GM18909 (cell line): ENCODE results near the gene SENP7.
"Not testable (repeated sequence)": the region's sequence is repeated elsewhere in the genome, so short reads cannot be mapped to it uniquely, and the experiment has no call there.

Experiments used
- ATAC-seq: cut with Tn5 transposase; IDR thresholded peaks from one replicate; pipeline ENCODE4 v1.9.1; 2021; ENCODE audit warnings: mild to moderate bottlenecking; ENCODE audit not compliant: unreplicated experiment, poor library complexity

Gene SENP7

DNA sequence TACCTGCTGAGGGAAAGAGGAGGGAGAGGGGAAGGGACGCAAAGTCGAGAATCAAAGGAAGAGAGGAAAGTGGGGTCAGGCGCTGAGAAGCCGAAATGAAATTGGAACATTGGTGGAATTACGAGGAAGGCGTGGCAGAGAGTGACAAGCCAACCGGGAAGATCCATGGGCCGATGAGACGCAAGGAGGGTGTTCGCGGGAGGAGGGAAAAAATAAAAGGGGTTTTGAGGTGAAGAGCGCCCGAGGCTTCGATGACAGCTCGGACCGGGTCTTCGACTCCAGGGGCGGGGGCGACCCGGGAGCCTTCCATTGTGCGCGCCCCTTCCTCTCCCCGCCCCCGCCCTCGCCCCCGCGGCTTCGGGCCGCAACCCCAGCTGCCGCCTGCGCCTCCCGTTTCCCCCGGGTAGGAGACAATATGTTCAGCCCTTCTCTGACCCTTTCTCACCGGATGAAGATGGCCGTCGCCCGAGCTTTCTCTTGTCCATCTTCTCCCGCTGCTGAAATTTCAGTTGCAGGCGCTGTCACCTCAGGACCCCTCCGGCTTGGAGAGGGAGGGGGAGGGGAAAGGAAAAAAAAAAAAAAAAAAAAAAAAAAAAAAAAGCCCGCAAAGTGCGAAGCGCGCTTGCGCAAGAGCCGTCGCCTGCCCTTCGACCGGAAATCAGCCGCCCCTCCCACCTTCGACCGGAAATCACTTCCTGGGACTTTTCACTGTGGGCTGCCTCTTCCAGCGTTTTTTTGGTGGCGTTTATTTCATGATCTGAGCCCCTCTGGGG lies at the start of gene SENP7:
SENP7 (minus strand) TSS at position 567 of the 773 bp plus-strand sequence; CDS start at position 485, 82 bp downstream.
- peak; percentile 62 for ATAC-seq

DNA sequence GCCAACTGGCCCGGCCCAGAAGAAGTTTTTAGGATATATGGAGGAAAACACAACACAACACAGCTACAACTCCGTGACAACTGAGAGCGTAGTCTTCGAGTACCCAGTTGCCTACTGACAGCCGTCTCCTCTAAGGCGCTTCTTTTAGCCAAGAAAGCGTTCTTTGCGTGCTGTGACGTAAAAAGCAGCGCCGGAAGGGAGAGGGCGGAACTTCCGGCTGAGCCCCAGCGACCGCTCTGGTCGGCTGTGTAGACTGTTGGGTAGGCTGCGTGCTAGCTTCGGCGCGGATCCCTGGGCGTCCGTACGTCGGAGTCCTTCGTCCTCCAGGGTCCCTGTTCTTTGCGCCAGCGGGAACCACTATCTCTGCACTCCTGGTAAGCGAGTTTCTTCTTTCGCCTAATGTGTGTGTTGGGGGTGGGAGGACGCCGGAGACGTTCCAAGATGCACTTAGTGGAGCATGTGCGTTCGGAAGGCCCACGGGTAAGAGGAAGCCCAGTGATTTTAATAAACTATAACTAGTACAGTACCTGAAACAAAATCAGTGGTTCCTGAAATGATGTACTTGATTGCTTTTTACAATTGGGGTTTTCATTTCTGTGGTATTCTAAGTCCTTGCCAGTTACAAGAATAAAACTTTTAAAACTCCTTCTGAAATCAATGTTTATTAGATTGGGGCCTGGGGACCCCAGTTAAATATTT lies 48.8 kb upstream of the SENP7 start, which contains the start of gene TRMT10C:
TRMT10C (plus strand) TSS at position 239 of the 699 bp plus-strand sequence. CDS start 2,914 bp downstream, outside the sequence.
- peak; percentile 100 for ATAC-seq

GRCh38 chr3:101556064-101556463 lies 43.1 kb upstream of the SENP7 start:
- ATAC-seq, result no peak

DNA sequence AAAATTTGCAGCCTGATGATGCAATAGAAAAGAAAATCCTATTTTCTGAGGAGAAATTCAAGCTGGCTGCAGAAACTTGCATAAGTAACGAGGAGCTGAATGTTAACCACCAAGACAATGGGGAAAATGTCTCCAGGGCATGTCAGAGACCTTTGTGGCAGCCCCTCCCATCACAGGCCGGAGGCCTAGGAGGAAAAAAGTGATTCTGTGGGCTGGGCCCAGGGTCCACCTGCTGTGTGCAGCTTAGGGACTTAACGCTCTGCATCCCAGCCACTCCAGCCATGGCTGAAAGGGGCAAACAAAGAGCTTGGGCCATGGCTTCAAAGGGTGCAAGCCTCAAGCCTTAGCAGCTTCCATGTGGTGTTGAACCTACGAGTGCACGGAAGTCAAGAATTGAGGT lies 40.4 kb upstream of the SENP7 start:
- not testable (repeated sequence) for ATAC-seq

DNA sequence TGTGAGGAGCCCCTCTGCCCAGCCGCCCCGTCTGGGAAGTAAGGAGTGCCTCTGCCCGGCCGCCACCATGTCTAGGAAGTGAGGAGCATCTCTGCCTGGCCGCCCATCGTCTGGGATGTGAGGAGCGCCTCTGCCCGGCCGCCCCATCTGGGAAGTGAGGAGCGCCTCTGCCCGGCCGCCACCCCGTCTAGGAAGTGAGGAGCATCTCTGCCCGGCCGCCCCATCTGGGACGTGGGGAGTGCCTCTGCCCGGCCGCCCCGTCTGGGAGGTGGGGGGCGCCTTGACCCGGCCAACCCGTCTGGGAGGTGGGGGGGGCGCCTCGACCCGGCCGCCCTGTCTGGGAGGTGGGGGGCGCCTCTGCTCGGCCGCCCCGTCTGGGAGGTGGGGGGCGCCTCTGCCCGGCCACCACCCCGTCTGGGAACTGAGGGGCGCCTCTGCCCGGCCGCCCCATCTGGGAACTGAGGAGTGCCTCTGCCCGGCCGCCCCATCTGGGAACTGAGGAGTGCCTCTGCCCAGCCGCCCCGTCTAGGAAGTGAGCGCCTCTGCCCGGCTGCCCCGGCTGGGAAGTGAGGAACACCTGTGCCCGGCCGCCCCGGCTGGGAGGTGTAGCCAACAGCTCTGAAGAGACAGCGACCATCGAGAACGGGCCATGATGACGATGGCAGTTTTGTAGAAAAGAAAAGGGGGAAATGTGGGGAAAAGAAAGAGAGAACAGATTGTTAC lies 38.5 kb upstream of the SENP7 start:
- not testable (repeated sequence) for ATAC-seq

DNA sequence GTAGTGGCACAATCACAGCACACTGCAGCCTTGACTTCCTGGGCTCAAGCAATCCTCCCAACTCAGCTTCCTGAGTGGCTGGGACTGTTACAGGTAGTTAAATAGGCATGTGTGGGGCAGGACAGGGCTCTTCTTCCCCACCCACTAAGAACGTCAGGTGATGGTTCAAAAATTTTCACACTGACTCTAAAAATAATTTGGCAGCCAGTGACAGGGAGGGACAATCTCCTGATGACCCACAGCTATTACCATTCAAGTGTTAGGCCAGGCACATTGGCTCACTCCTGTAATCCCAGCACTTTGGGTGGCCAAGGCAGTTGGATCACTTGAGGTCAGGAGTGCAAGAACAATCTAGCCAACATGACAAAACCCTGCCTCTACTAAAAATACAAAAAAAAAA lies 36.5 kb upstream of the SENP7 start:
- no peak for ATAC-seq

DNA sequence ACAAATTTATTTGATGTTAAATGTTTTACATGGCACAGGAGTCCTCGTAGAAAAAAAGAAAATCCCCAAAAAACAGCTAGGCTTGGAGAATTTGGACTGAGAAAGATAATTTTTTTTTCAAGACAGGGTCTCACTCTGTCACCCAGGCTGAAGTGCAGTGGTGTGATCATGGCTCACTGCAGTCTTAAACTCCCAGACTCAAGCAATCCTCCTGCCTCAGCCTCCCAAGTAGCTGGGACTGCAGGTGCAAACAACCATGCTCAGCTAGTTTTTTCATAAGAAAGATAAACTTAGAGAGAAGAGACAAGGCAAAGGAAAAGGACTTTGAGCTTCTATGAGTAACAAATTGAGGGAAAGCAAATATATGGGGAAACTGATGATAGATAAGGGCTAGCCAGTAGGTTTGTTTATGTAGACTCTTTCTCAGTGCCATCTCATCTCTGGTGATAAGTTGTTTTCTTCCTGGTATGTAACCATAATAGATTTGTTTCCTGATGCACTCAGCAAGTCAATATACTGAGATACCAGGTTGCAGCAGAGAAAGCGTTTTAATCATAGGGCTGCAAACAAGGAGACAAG lies 35.6 kb upstream of the SENP7 start:
- no peak for ATAC-seq

DNA sequence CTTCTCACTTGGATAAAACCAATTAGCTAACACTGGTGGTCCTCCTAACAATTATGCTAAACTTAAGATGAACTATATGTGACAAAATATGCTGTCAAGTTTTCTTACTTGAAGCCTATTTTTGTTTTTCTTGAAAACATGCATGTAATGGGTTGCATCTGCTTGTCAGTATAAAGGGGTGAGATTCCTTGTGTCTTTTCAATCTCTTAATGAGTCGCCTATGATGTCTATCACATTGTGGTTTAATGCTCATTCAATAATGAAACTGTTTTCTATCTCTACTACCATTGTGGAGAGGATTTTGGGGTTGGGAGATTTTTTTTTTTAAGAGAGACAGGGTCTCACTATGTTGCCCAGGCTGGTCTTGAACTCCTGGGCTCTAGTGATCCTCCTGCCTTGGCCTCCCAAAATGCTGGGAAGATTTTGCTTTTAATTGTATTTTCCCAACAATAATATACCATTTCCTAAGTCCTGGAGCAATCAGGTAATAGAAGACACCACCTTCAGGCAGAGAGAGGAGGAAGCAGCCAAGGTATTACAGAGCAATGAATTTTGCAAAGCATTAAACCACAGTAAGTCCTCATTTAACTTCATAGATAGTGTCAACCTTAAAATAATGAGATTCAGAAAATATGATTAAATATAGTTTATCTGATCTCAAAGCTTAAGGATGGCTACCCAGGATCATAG lies 31.3 kb upstream of the SENP7 start:
- ATAC-seq, result no peak

DNA sequence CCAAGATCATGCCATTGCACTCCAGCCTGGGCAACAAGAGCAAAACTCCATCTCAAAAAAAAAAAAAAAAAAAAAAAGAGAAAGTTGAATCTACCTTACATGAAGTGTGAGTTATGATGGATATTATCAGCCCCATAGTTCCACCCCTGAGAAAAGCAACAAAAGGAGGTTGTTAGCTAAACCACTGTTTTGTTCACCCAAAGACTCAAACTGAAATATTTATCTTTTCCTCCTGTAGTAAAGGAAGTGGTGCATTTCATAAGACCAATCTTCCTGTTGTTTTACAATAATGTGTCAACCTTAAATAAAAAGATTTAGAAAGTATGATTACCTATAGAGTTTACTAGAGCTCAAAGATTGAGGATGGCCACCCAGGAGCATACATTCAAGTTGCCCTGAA lies 29.9 kb upstream of the SENP7 start:
- ATAC-seq, result no peak

GRCh38 chr3:101536955-101537354 lies 23.9 kb upstream of the SENP7 start:
- ATAC-seq, result not testable (repeated sequence)

DNA sequence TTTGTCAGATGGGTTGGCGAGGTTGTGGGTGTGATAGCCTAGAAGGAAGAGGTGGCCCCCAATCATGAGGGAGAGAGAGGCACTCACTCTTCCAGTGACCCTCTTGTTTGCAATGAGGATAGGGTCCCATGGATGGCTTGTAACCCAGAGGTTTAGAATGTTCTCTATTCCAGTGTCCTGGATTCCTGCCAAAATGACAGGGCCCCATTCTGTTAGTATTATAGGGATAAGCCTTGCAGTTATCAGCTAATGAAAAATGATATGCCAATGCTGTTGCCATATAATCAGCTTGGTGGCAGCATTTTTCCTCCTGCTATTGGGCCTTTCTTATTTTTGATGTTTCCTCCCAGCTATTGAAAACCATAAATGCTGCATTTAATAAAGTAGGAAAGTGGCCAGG lies 23.3 kb upstream of the SENP7 start:
- no peak for ATAC-seq

DNA sequence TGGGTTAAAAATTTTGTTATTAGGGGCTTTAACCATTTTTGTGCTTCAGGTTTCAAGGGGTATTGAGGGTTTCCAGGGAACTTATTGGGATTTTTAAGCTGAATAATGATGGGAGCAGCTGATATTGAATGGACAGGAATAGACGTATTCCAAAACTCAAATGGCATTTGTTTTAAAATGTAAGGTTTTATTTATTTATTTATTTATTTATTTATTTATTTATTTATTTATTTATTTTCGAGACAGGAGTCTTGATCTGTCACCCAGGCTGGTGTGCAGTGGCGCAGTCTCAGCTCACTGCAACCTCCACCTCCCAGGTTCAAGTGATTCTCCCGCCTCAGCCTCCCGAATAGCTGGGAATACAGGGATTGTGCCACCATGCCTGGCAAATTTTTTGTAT lies 22.2 kb upstream of the SENP7 start:
- no peak for ATAC-seq

GRCh38 chr3:101533603-101533968 lies 20.6 kb upstream of the SENP7 start:
- no peak for ATAC-seq

DNA sequence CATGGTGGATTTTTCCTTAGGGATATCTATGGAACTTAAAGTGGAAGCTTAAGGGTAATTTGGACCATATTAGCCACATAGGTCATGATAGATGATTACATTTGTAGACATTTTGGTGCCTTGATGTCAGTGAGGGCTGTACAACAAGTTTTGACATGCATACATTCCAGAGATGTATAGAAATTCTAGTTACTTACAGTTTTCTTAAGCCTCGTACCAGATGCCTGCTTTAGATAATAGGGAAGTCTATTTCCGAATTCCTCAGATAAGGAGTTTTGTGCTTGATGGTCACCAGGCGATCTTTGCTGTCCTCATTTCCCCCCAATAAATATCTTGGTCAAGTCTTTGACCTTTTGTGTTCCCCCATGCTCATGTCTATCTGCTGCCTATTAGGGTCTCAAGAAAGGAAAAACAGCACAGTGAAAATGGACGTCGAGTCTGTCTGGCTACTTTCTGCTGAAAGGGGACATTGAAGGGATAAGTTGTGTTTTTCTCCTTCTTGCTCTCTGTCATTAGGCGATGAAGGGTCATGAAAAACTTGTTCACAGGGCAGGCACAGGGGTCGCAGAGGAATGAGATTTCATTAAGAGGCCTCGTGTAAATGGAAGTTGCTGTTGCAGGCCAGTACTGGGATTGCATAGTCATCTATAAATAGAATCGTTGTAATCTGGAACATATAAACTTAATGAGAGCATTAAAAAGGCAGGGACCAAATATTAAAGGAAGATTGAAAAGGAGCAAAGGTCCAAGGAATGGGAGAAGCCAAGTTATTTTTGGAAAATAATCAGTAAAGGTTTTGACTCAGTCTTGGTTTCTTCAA lies 20.0 kb upstream of the SENP7 start:
- ATAC-seq, result no peak

DNA sequence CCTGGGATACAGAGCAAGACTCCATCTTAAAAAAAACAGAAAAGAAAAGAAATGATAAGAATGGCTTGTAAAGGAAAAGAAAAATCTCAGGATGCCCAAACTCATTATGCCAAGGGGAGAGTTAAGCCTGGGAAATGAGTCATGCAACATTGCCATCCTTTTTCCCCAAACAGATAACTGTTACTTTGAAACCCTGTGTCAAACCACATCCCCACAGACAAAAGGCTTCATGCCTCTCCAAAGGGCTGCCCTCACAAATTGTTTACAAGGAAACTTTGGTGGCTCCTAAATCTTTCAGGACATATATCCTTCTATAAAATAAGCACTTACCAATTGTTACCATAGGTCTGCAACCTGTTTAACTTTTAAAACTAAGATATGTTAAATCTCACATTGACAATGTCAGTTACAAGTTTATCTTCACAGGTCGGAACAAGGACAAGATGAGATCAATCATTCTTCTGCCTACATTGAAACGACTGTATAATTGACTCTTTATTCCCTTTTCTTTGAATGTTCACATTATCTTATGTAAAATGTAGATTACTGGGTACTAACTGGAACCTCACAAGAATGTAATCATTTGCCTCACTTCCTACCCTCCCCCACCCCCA lies 18.6 kb upstream of the SENP7 start:
- ATAC-seq, result no peak

DNA sequence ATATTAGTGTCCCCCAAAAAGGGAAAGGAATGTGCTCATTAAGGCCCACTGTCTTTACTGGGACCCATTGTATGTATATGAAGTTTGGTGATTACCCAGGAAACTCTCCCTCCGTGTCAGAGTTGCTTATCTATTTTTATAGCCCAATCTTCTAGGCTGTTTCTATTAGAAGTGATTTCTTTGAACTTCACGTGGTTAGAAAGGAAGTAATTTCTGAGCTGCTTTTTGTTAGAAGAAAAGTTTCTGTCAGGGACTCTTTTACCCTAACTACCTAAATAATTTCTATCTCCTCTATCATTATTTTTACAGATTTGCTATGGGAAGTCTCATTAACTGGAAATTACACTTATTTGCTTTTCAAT lies 17.7 kb upstream of the SENP7 start:
- no peak for ATAC-seq

GRCh38 chr3:101529816-101530685 lies 17.0 kb upstream of the SENP7 start:
- no peak for ATAC-seq

DNA sequence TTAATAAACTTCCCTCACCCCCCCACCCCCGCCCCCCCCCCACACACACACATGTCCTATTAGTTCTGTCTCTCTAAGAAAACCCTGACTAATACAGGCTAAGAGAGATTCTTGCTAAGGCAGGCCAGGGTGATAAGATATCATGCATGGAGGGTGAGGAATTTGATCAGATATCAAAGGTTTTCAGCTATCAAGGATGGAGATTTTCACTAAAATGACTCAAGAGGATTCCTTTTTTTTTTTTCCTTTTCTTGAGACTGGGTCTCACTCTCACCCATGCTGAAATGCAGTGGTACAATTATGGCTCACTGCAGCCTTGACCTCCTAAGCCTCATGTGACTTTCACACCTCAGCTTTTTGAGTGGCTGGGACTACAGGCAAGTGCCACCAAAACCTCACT lies 14.9 kb upstream of the SENP7 start:
- no peak for ATAC-seq
